Choroid plexus epithelial cell (primary cell): ENCODE data around the gene ZSWIM4.
A peak's percentile ranks its signal among the peaks of the same experiment; 100 is the strongest.

ENCODE experiments used
- DNase-seq: peaks from one replicate; pipeline ENCODE4 v3.0.0-alpha.2; 2010; ENCODE audit warnings: low read depth
- H3K4me3 ChIP-seq: 2 replicates; pipeline ENCODE4 v1.5.1; 2011; ENCODE audit warnings: low read depth, mild to moderate bottlenecking, control low read depth, low read length, moderate library complexity
- CTCF ChIP-seq: conservative IDR thresholded peaks from 2 replicates; pipeline ENCODE4 v1.5.1; 2011; ENCODE audit warnings: low read depth, mild to moderate bottlenecking, control low read depth, inconsistent platforms, low read length, moderate library complexity

The ZSWIM4 gene

GRCh38 chr19:13758795-13759194 is 36.4 kb upstream of the ZSWIM4 start:
- no peak overlapping the region for H3K4me3 ChIP-seq
- no peak for TF ChIP-seq CTCF
- no peak for DNase-seq

- peak; percentile 15 for TF ChIP-seq CTCF
- no peak overlapping the region for H3K4me3 ChIP-seq
- DNase-seq = no peak
Observed at GRCh38 chr19:13761423-13761822, 33.8 kb upstream of the ZSWIM4 start.

DNA sequence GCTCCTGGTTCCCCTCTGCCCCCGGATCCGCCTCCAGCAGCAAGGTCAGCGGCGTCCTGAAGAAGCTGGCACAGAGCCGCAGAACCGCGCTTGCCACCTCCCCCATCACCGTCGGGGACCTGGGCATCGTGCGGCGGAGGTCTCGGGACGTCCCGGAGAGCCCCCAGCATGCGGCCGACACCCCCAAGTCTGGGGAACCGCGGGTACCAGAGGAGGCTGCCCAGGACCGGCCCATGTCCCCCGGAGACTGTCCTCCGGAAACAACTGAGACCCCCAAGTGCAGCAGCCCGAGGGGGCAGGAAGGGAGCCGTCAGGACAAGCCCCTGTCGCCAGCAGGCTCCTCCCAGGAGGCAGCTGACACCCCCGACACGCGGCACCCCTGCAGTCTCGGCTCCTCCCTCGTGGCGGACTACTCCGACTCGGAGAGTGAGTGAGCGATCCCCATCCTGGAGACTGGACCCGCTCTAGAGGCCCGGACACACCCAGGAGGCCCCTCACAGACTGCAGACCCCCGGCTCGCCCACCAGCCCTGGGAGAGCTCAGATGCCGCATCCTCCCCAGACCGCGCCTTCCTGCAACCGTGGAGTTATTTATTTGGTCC is 32.5 kb upstream of the ZSWIM4 start:
- DNase-seq = no peak
- no peak overlapping the region for H3K4me3 ChIP-seq
- TF ChIP-seq CTCF = no peak

DNA sequence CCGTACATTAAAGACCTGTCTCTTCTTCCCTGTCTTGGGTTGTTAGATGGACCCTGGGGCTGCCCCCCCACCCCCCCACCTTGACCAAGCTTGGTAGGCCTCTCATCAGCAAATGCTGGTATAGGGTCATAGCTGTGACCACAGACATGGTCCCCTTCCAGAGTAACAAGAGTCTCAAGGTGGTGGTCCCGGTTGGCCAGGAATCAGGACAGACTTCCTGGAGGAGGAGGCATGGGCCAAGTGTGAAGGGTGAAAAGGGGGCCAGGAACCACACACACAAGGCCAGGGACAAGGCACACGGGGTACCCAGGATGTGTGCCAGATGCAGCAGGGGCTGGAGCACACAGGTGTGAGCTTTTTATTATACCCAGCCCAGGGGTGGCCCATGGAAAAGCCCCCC is 32.0 kb upstream of the ZSWIM4 start:
- TF ChIP-seq CTCF = no peak
- no peak overlapping the region for H3K4me3 ChIP-seq
- no peak for DNase-seq

- H3K4me3 ChIP-seq = peak within 1 kb of the TSS; percentile 89
- TF ChIP-seq CTCF = no peak
- peak; percentile 70 for DNase-seq
Observed at GRCh38 chr19:13764101-13764807, 31.0 kb upstream of the ZSWIM4 start, which contains the start of gene MRI1. Gene MRI1, plus strand, starts transcription at chr19:13764522. Its CDS starts 67 bp downstream, at chr19:13764589.

GRCh38 chr19:13764821-13765394 is 30.3 kb upstream of the ZSWIM4 start:
- no peak for TF ChIP-seq CTCF
- peak; percentile 35 for DNase-seq
- H3K4me3 ChIP-seq = peak overlapping the region; percentile 89
